Occipital lobe (tissue), 2 donors: ENCODE measurements around the gene CRIM1. TPM values are rescaled to one million over a fixed set of nuclear protein-coding genes. Genes with fewer than 3 reads are reported as not detected.

ENCODE experiments used
- DNase-seq: peaks from one replicate; lab custom pipeline; 2025; lab: John Stamatoyannopoulos, UW
- total RNA-seq: library from RNA; depleted of rRNA; stranded (reverse); fragments of >200 nt; gene quantifications from one replicate; pipeline ENCODE4 v1.2.3, GENCODE V29; 2014

Gene CRIM1
- total RNA-seq, 1 donor from 2014 or later: 105 TPM

DNA sequence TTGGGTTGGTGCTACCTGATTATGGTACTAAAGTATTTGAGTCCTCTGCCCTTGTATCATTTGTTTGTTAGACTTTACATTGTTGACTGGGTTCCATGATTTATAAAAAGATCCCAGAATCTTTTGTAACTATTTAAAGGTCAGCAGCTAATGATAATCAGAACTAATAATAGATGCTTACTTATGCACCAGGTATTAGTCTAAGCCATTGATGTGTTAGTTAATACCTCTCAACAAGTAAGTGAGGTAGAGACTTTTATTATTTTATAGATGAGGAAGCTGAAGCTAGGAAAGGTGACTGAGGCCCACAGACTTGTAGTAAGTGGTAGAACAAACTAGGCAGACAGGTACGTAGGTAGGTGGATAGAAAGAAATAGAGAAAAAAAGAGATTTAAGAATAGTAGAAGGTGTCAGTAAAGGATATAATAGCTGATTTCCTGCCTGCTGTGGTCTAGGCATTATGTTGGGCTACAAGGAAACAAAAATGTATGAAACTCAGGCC lies 68.1 kb downstream of the CRIM1 start:
- no peak for DNase-seq

DNA sequence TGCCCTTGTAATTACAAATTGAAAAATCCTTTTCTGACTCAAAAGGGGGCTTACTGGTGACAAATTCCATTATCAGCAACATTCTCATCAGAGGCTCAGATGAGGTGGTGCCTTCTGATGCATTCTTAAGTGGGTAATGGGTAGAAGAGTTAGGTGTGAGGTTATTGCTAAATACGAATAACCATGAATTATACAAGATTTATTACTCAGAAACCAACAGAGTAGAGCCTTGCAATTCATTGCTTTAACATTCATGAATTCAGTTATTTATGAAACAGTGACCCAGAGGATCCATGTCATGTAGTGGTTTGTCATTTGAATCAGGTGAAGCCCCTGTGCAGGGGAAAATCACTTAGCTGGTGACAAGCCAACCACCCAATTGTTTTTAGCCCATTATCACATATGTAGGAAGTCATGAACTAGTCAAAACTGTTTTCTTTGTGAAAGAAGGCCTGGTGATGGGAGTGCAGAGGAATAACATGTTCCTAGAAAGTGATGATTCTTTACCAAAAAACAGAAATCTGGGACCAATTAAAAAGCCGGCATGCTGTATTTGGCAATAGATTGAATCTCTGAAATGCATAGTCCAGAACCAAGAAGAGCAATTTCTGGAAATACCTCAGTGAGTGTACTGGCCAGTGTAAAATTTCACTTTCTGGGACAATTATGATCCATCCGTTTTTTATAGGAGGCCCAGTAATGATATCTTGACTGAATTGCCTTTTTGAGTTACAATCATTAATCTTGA lies 70.2 kb downstream of the CRIM1 start:
- DNase-seq: no peak

DNA sequence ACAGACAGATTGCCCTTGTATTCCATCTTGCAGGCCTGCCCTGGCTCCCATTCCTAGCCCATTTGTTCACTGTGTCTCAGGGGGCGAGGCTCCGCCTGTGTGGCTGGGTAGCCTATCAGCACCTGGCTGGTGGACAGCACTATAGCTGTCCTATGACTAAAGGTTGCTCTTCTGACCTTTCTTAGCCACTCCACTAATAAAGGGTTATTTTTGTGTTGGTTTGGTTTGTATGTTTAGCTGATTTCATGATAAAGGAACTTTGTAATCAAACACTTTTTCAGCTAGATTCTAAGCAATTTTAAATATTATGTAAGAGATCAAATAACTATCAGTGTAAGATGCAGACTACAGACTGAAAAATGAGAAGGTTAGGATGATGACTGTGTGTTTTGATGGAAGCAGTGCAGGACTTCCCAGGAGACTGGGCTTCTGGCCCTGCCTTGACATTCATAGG lies 72.2 kb downstream of the CRIM1 start:
- DNase-seq: no peak

DNA sequence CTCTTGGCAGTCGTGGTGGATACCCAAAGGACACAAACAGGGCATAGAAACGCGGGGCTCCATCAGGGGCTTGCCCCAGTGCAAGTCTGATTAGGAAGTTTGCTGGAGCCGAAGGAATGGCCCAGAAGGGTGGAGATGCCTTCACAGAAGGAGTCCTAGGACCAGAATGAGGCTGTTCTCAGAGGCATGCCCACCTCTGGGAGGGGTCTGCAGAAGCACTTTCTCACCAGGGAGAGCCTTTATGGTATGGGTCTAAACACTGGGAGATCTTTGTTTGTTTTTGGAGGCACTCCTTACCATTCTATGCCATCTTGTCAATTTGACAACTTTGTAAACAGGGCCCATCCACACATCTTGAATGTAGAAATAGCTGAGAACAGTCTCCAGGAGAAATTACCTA lies 75.0 kb downstream of the CRIM1 start:
- no peak for DNase-seq

DNA sequence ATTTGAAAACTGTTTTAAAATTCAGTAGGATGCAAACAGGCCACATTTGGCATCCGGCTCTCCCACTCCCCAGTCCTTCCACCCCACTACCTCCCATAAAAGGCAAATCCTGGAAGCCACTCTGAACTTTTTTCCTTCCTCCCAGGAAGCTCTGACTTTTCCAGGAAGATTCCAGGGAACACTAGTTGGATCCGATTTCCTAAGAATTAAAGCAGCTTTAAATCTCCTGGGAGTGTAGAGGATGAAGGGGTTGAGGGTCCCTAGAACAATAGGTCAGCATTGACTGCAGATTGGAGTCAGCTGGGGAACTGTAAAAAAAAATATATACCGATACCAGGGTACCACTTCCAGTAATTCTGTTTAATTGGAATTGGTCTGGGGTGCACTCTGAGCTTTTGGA lies 76.9 kb downstream of the CRIM1 start:
- DNase-seq: no peak

DNA sequence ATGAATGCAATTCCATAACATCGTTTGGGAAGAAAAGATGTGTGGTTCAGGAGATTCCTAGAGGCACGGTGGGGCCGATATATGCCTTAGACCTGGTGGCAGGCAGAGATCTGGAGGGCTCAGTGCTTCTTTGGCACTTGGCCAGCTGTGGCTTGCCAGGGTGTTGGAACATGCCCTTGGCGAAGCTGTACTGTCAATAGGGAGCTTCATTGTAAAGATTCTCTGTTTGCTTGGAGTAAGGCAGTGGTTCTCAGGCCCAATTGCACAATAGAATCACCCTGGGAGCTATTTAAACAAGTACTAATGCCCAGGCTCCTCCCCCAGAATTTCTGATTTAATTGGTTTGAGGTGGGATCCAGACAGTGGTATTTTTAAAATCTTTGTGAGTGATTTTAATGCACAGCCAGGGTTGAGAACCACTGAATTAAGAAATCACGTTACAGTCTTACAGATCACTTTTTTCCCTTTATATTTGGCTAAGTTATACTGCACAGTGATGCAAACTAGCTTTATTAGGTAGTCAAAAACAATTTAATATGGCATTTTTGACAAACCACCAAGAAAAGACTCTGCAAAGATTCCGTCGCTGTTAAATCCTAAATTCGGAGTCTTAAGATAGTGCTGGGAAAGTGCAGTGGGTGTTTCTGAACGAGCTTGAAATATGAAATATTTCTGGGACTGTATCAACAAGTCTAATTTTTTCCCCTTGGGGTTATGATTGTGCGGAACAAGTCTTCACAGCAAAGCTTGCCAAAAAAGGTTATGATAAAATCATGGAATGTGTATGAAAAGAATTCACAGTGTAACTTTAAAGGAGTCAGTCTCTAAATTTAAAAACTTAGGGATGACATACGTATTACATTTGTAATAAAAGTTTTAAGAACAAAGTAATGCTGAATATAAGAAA lies 78.0 kb downstream of the CRIM1 start:
- DNase-seq: no peak

DNA sequence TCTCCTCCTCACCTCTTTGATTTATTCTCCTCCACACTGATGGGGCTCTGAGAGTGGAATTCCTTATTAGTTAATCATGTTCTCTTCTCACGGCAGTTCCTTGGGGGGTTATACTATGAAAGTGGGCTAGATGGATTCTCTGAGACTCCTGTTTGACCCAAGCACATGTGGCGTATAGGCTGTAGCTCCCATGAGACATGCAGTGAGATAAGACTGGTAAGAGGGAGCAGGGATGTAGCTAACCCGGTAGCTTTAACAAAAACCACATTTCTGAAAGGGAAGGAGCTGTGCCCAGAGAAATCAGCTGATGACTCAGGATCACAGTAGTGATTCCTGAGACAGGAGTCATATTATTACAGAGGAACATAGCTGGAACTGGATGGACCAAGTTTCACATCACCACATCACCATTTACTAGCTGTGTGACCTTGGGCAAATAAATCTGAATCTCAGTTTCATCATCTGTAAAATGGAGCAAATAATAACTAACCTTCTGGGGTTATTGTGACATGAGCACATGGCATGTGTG lies 82.9 kb downstream of the CRIM1 start:
- DNase-seq: no peak

DNA sequence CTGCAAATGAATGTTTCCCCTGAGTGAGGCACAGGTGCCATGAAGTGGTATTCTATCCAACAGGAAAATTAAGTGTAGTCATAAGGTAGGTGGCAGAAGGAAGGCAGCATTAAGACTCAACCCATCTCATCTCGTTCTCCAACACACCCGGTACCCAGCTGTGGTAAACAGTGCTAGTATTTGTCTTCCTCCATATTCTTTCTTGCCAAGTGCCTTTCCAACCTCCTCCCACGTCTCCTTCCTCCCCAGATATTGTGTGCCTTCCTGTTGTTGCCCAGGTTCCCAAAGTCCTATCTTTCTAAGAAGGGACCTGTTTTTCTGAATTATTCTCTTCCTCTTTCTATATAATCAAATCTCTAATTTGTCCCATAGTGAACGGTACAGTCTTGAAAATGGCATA lies 83.5 kb downstream of the CRIM1 start:
- DNase-seq: no peak

DNA sequence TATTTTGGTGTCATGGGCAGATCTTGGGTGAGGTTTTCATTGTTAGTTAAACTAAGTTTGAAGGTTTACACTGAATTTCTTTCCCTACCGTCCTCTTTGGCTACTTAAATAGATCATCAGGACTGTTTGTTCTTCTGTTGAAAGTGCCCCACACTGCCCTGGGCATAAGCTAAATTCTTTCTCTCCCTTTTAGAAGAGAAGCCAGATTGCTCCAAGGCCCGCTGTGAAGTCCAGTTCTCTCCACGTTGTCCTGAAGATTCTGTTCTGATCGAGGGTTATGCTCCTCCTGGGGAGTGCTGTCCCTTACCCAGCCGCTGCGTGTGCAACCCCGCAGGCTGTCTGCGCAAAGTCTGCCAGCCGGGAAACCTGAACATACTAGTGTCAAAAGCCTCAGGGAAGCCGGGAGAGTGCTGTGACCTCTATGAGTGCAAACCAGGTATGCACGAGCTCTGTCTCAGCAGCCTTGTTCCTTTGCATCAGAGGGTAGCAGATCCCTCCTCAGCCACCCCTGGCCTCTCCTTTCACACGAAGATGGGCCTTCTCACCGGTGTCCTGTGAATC lies 85.6 kb downstream of the CRIM1 start:
- no peak for DNase-seq

DNA sequence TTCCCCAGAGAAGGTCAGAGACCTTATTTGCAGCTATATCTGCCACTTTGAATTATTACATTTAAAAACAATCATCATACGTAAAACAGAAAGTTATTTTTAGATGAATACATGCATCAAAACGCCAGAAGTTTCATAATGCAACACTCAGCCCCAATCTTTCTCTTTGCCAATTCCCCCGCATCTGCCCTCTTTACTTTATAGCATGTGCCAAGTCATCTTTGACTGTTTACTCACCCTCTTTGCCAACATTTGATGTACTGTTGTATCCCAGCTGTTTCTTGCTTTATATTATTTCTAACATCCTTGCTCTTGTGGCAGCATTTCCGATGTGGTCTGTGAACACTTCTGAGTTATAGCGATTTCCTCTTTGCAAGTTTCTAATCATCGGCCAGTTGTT lies 86.2 kb downstream of the CRIM1 start:
- no peak for DNase-seq

DNA sequence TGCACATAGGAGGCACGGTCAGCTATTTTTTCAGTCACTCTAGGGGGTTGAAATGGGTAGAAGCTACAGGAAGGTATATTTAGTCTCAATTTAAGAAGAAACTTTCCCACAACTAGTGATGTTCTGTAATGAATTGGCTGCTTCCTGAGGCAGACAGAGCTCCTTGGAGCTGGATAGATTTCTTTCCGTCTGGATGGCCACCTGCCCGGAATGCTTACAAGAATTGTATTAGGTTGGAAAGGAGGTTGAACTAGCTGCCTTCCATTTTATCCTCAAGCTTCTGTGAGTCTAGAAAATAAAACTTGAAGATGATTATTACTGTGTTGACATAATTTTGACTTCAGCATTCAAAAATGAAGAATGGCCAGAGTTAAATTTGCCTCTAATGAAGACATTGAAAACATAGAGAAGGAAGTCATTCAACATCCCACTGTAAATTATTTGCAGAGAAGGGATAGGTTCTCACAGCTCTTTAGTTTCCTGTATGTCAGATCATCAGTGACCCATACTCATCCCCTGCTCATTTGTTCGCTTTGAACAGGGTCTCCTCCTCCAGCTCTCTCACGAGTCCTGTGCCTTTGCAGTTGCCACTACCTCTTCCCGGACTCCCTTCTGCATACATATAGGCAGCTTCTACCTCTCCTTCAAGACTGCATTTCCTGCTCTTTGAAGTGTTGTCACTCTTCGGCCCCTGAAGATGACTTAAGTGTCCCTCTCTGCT lies 88.8 kb downstream of the CRIM1 start:
- DNase-seq: no peak

DNA sequence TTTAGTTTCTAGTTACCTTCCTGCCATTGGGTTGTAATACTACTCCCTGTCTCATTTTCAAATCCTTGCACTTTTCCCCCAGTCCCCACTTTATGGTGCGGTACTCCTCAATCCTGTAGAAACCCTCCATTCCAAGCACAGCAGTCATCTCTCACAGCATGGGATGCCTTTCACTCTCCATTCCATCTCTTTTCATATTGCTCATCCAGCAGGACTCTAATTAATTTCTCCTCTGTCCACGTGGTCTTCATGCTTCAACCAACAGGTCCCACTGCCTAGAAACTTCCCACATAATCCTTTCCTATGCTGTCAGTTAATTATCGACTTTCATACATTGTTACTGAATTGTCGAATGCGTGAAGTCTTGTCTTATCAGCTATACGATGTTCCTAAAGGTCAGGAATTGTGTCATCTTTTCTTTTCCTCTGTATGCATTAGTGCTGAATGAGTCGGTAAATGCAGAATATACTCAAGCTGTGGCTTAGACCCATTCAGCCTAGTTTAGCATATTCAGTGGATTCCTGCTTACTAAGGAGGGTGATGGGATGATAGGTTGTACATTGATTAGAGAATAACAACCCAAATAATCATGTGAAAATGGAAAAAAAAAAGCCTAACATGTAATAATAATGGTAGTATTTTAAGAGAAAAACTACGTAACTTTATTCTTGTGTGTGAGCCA lies 89.7 kb downstream of the CRIM1 start:
- DNase-seq: no peak

DNA sequence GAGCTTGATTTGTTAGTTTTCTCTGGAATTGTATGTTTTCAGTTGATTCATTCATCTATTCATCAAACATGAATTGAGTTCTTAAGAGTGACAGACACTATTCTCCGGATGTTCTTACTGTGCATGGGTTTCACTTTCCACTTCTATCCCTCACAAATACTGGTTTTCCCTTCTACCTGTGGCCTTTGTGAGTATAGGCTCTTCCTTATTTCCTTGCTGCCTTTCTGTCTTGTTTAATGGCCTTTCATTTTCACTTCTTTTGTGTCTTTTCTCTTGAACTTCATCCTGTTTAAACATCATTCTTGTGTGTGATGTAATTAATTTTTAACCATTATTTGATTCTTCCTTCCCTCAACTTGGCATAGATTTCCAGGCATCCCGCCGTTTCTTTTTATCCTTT lies 90.7 kb downstream of the CRIM1 start:
- DNase-seq: no peak

DNA sequence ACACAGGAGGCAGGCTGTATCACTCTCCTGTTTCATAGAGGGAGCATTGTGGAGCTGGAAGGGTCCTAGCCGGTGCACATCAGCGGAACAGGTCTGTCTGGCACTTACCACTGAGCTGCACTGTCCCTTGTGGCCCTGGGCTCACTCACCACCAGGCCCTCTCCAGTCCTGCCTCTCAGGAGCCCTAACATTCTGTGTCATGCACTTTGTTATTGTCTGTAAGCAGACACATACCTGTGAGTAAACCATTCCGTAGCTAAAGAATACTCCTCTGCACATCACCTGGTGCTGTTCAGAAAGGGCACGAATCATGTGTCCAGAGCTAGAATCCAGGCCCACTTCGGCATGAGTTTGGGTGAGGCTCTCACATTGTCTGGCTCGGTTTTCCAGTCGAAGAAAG lies 93.6 kb downstream of the CRIM1 start:
- DNase-seq: no peak

DNA sequence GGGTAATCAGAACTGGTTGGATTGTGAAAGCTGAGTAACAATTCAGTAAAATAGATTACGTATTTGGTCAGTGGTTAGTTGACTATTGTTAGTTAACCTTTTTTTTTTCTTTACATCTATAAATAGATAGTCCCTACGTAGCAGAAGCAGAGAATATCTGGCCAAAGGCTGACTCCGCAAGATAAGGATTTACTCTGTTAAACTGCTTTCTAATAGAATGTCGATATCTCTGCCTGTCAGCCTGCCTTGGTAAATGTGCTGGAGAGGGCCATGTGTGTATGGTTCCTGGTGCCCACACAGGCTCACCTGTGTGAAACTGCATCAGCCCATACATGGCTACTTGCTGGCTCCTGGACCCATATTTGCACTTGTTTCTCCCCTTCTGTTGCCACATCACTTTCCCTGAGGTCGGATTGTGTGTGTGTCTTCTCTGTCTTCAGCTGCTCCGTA lies 94.4 kb downstream of the CRIM1 start:
- no peak for DNase-seq

DNA sequence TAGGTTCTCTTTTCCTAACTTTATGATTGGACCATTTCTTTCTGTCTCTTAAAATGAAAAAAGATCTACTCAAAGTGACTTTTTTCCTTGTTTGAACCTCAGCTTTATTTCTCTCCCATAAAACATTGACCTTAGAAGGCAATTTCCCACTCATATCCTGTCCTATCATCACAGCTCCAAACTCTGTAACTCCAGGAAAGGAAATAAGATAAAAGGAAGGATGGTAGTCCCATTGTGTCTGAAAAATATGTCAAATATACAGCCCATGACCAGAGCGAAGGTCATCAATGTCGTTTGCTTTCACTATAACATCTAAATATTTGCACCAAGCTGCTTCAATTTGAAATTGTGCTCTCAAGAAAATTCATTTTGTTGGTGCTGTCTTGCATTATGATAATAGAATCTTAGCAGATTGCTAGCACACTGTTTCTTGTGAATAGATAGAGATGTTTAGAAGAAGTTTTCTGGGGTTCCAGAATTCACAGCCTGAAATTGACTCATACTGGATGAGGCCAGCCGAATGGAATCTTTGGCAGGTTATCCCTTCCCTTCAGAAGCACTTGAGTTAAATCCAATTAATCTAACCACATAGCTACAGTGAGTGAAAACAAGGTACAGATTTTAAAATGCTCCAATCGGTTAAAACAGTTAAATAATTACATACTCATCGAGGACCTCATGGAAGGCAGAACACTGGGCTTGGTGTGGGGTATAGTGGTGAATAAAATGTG lies 95.1 kb downstream of the CRIM1 start:
- DNase-seq: no peak

DNA sequence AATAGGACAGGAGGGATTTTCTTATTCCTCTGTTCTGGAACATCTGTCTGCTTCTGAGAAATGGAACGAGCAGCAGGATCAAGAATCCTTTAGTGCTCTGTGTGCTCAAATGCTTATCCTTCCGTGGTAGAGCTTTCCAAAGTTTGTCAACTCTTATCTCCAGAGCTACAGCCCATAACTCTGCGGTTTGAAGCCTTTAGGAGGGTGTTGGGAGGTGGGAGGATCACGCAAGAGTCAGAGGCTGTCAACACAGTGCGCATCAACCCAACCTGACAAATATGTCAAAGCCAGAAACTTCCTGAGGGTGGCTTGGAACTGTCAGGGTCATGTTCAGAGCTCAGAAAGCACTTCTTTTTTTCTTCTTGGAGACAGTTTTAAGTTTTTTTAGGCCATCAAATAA lies 95.9 kb downstream of the CRIM1 start:
- DNase-seq: no peak

DNA sequence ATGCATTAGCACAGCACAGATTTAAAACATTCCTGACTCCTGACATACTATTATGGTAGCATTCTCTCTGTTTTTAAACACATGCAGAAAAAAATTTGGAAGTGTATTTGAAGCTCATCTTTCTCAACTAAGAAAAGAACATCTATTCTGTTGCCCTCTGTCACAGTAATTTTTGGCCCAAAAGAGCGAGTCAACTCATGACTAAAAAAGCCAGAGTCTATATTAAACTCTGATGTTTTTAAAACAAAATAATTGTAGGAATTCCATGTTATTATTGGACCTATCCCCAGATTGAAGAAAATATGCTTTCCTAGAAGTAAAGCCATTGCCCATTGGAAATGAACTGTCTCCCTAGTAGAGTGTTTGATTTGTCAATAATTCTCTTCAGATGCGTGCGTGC lies 96.7 kb downstream of the CRIM1 start:
- no peak for DNase-seq

DNA sequence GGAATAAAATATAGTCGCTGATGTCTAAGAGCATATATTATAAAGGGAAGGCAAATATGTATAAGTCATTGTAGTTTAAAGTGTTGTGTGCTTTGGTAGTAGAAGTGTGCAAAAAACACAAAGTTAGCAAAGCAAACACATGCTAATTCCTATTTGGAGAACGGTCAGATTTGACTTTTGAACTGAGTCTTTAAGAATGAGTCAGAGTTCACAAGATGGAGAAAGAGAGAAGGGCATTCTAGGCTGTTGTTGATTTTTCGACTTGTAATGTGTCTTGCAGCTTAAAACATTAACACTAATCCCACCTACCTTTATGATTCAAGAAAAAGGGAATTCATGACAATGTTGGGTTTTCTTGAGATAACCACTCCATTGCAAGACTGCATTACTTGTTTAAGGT lies 98.1 kb downstream of the CRIM1 start:
- no peak for DNase-seq

DNA sequence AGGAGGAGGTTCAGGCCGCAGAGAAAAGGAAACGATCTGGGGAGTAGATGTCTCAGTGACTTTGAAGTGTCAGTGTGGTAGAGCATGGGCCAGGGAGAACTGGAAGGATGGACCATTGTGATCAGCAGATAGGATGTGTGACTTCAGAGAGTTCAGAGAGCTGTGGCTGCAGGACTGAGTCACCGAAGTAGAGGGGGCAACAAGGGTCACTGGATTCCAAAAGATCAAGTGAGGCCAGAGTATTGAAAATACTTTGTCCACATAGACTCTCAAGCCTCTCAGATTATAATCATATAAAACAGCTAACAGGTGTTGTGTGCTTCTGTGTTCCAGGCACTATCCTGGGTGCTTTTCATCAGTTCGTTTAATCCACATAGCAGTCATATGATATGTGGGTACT lies 99.4 kb downstream of the CRIM1 start:
- no peak for DNase-seq
